ENCODE results near the gene HS3ST3A1.

Gene HS3ST3A1

GRCh38 chr17:13597723-13598347 is 3.9 kb downstream of the HS3ST3A1 start:
- peak; percentile 94 for DNase-seq

- DNase-seq: no peak
Measured at GRCh38 chr17:13596241-13596923, 5.3 kb downstream of the HS3ST3A1 start.

GRCh38 chr17:13595599-13595899 is 6.2 kb downstream of the HS3ST3A1 start:
- DNase-seq: no peak

- peak; percentile 99 for DNase-seq
Measured at GRCh38 chr17:13594762-13595598, 6.7 kb downstream of the HS3ST3A1 start.

GRCh38 chr17:13594310-13594709 is 7.4 kb downstream of the HS3ST3A1 start:
- no peak for DNase-seq

- no peak for DNase-seq
Measured at GRCh38 chr17:13593757-13594156, 8.0 kb downstream of the HS3ST3A1 start.

GRCh38 chr17:13593021-13593751 is 8.5 kb downstream of the HS3ST3A1 start:
- DNase-seq: no peak

- peak; percentile 46 for DNase-seq
Measured at GRCh38 chr17:13592427-13592826, 9.3 kb downstream of the HS3ST3A1 start.

GRCh38 chr17:13590441-13590840 is 11.3 kb downstream of the HS3ST3A1 start:
- no peak for DNase-seq

GRCh38 chr17:13589658-13590057 is 12.1 kb downstream of the HS3ST3A1 start:
- no peak for DNase-seq

- DNase-seq: no peak
Measured at GRCh38 chr17:13587487-13588338, 14.0 kb downstream of the HS3ST3A1 start.

- DNase-seq: no peak
Measured at GRCh38 chr17:13584701-13585080, 17.0 kb downstream of the HS3ST3A1 start.

- no peak for DNase-seq
Measured at GRCh38 chr17:13583996-13584700, 17.6 kb downstream of the HS3ST3A1 start.

GRCh38 chr17:13582776-13583547 is 18.8 kb downstream of the HS3ST3A1 start:
- no peak for DNase-seq

- DNase-seq: peak; percentile 61
Measured at GRCh38 chr17:13581925-13582324, 19.8 kb downstream of the HS3ST3A1 start.

GRCh38 chr17:13580790-13581189 is 20.9 kb downstream of the HS3ST3A1 start:
- no peak for DNase-seq

- peak; percentile 67 for DNase-seq
Measured at GRCh38 chr17:13576661-13577526, 24.8 kb downstream of the HS3ST3A1 start.

- no peak for DNase-seq
Measured at GRCh38 chr17:13575922-13576419, 25.8 kb downstream of the HS3ST3A1 start.

GRCh38 chr17:13575466-13575865 is 26.3 kb downstream of the HS3ST3A1 start:
- DNase-seq: peak; percentile 77

GRCh38 chr17:13572581-13572980 is 29.1 kb downstream of the HS3ST3A1 start:
- no peak for DNase-seq
